SKM-1 treated with dmso at 0.1 percent for 144 hours (cell line): ENCODE data around the gene DSP.
A peak's percentile ranks its signal among the peaks of the same experiment; 100 is the strongest.

ENCODE experiments used
- DNase-seq: peaks from one replicate; lab custom pipeline; 2025; ENCODE audit not compliant: unreplicated experiment; lab: John Stamatoyannopoulos, UW

DSP gene

GRCh38 chr6:7541175-7542064 lies at the start of gene DSP:
DSP (plus strand) TSS chr6:7541671; CDS start chr6:7541916, 245 bp downstream.
- DNase-seq: no peak

GRCh38 chr6:7493866-7494265 lies 47.6 kb upstream of the DSP start:
- no peak for DNase-seq

GRCh38 chr6:7494638-7495037 lies 46.8 kb upstream of the DSP start:
- DNase-seq: no peak

GRCh38 chr6:7496266-7496875 lies 45.1 kb upstream of the DSP start:
- DNase-seq: no peak

GRCh38 chr6:7500752-7501282 lies 40.7 kb upstream of the DSP start:
- DNase-seq: no peak

- DNase-seq: no peak
These were observed 38.7 kb upstream of the DSP start for GRCh38 chr6:7502743-7503142.

- DNase-seq: no peak
These were observed 37.4 kb upstream of the DSP start for GRCh38 chr6:7504041-7504440.

- DNase-seq: peak; percentile 18
These were observed 36.2 kb upstream of the DSP start for GRCh38 chr6:7505189-7505699.

GRCh38 chr6:7507600-7507999 lies 33.9 kb upstream of the DSP start:
- no peak for DNase-seq

GRCh38 chr6:7512320-7512719 lies 29.2 kb upstream of the DSP start:
- no peak for DNase-seq

GRCh38 chr6:7513529-7513928 lies 27.9 kb upstream of the DSP start:
- no peak for DNase-seq

GRCh38 chr6:7515363-7515762 lies 26.1 kb upstream of the DSP start:
- no peak for DNase-seq

GRCh38 chr6:7518877-7519276 lies 22.6 kb upstream of the DSP start:
- no peak for DNase-seq

- DNase-seq: no peak
These were observed 18.6 kb upstream of the DSP start for GRCh38 chr6:7522873-7523272.

- DNase-seq: no peak
These were observed 17.5 kb upstream of the DSP start for GRCh38 chr6:7523922-7524321.

GRCh38 chr6:7526755-7527154 lies 14.7 kb upstream of the DSP start:
- no peak for DNase-seq

- DNase-seq: no peak
These were observed 12.9 kb upstream of the DSP start for GRCh38 chr6:7528565-7528964.

- no peak for DNase-seq
These were observed 12.3 kb upstream of the DSP start for GRCh38 chr6:7529141-7529540.

- no peak for DNase-seq
These were observed 9.2 kb upstream of the DSP start for GRCh38 chr6:7532232-7532631.

- DNase-seq: no peak
These were observed 8.7 kb upstream of the DSP start for GRCh38 chr6:7532821-7533220.

GRCh38 chr6:7534192-7534591 lies 7.3 kb upstream of the DSP start:
- no peak for DNase-seq

- no peak for DNase-seq
These were observed 6.0 kb upstream of the DSP start for GRCh38 chr6:7535498-7535897.
